Psoas muscle (tissue), 8 donors: ENCODE measurements around the gene DEGS2. TPM values are rescaled to one million over a fixed set of nuclear protein-coding genes. Genes with fewer than 3 reads are reported as not detected.

Experiments
- ATAC-seq, 4 donors: fragments of 200-7000 bp; cut with Tn5 transposase; one replicate each; pipeline ENCODE4 v1.9.1; 2020; ENCODE audit warnings: moderate library complexity in 3 of 4, mild to moderate bottlenecking in 2 of 4
- DNase-seq, 2 donors: peaks; one replicate each; pipeline ENCODE4 v3.0.0-alpha.2; 2020
- H3K27ac ChIP-seq: fragments of 200-600 bp; one replicate; pipeline ENCODE4 v1.8.0; 2022
- H3K27me3 ChIP-seq, 3 donors: fragments of 200-600 bp in 1 of 3; one replicate each; pipeline versions ENCODE4 v1.6.1 to v1.8.0; 2013 to 2022; ENCODE audit warnings: low read length in 2 of 3, mild to moderate bottlenecking in 2 of 3, moderate library complexity in 1 of 3; ENCODE audit not compliant: insufficient read depth in 3 of 3
- H3K36me3 ChIP-seq, 2 donors: fragments of 200-600 bp in 1 of 2; one replicate each; pipeline versions ENCODE4 v1.6.1 to v1.8.0; 2013 to 2022; ENCODE audit warnings: low read depth in 1 of 2, mild to moderate bottlenecking in 1 of 2, moderate library complexity in 1 of 2; ENCODE audit not compliant: insufficient read depth in 1 of 2
- H3K4me1 ChIP-seq: fragments of 200-600 bp; one replicate; pipeline ENCODE4 v1.8.0; 2022
- H3K4me3 ChIP-seq: fragments of 200-600 bp; one replicate; pipeline ENCODE4 v1.8.0; 2022; ENCODE audit warnings: mild to moderate bottlenecking
- H3K9me3 ChIP-seq: fragments of 200-600 bp; one replicate; pipeline ENCODE4 v1.8.0; 2022
- CTCF ChIP-seq: fragments of 200-600 bp; IDR thresholded peaks from one replicate; pipeline ENCODE4 v1.8.0; 2022; ENCODE audit warnings: antibody characterized with exemption
- WGBS, 3 donors: extraction: QIAGEN DNeasy Blood & Tissue Kit; methylation state at CpG; one replicate each; pipeline versions ENCODE4 v1.1.6 to v1.1.7; 2013; 5-methylcytosine and 5-hydroxymethylcytosine counted together
- intact Hi-C, 2 donors: fragments of 100-400 bp; cut with DNase I; formaldehyde crosslinking; loops; one replicate each; pipeline versions ENCODE4 v1.11.0 to v1.14.2; 2022
- polyA plus RNA-seq, 3 donors: library from polyadenylated mRNA; stranded (reverse); fragments of 200-250 nt; gene quantifications; one replicate each; pipeline ENCODE4 v1.2.3, GENCODE V29; 2013
- total RNA-seq, 4 donors: library from RNA; stranded (reverse); fragmentation: NEBNext Ultra II Directional in 2 of 4; extraction: Animal tissue kit (Norgen Biotek cat#: 25700) in 2 of 4; gene quantifications; one replicate each; pipeline versions ENCODE4 v1.2.1 to v1.2.4, GENCODE V29; 2021 to 2023
- donor health status: healthy with polysubstance abuse.
- donor health status: DM: no; HTN: no; CAD: no; lungs with moderate emphysema.
- donor health status: Bipolar disorder and iron deficiency.
- donor health status: healthy.
- donor health status: DM: yes; HTN: yes; CAD: no.
- donor health status: DM: no; HTN: no; CAD: no.
- donor health status: DM: no; HTN: no; CAD: no.
- donor health status: DM: yes; HTN: yes; CAD: no.

DEGS2 gene
- total and polyA plus RNA-seq, 7 donors, result 0.04 to 0.39 (median 0.24) TPM; not detected in 3

GRCh38 chr14:100168506-100168905, 9.1 kb upstream of the DEGS2 start:
- no peak for ATAC-seq
- intact Hi-C loops, result no loop called here
- Histone ChIP-seq H3K4me3 (no peak overlapping the region), H3K4me1 (peaks cover 4% of the 10 kb centered on the region), H3K9me3 (no peaks in the 10 kb centered on the region), H3K36me3 (no peaks in the 10 kb centered on the region), H3K27ac (no peak overlapping the region), H3K27me3 (peaks cover 0 to 36% (median 5%) of the 10 kb centered on the region in 3 donors)
- TF ChIP-seq CTCF, result no peak
- DNase-seq, result no peak
- WGBS, 3 donors, result 71 to 92% (median 87%) methylated on average over 1 of the region's 1 CpG

GRCh38 chr14:100165831-100166440, 6.5 kb upstream of the DEGS2 start:
- Histone ChIP-seq H3K27me3 (peaks cover 0 to 25% (median 3%) of the 10 kb centered on the region in 3 donors), H3K4me1 (peaks cover 4% of the 10 kb centered on the region), H3K4me3 (no peak overlapping the region), H3K9me3 (no peaks in the 10 kb centered on the region), H3K27ac (no peak overlapping the region), H3K36me3 (no peaks in the 10 kb centered on the region)
- WGBS, 3 donors, result 24 to 48% (median 31%) methylated on average over 4 to 16 of the region's 16 CpGs
- ATAC-seq, result no peak
- DNase-seq, result no peak
- no peak for TF ChIP-seq CTCF
- intact Hi-C loops, result no loop called here

GRCh38 chr14:100165376-100165775, 5.9 kb upstream of the DEGS2 start:
- TF ChIP-seq CTCF, result no peak

DNA sequence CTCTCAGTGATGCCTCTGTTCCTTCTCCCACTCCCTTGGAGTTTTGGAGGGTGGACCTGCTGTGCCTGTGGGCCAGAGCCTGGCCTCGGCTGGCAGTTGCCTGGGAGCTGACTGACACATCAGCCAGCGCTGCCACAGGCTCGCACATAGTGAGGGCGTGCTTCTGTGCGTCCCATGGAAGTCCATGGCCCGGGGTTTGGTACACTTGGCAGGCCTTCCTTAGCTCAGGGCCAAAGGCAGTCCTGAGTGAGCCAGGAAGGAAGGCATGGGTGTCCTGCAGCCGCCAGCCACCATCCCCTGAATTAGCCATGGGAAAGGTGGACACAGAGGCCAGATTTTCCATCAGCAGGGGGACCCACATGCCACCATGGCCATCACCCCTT, 1.1 kb upstream of the DEGS2 start:
- Histone ChIP-seq H3K9me3 (no peaks in the 10 kb centered on the region), H3K36me3 (no peaks in the 10 kb centered on the region), H3K27me3 (peaks cover 0 to 45% (median 20%) of the 10 kb centered on the region in 3 donors), H3K4me3 (no peak overlapping the region), H3K27ac (no peak overlapping the region), H3K4me1 (peaks cover 9% of the 10 kb centered on the region)
- 57 to 68% (median 57%) methylated on average over 7 of the region's 7 CpGs for WGBS, 3 donors
- intact Hi-C loops, result no loop called here
- DNase-seq (no peak), ATAC-seq (no peak)
- TF ChIP-seq CTCF, result no peak

More at GRCh38 chr14:100165376-100165775, 5.9 kb upstream of the DEGS2 start:
- Histone ChIP-seq H3K4me3 (no peak overlapping the region), H3K9me3 (no peaks in the 10 kb centered on the region), H3K27ac (no peak overlapping the region), H3K27me3 (peaks cover 0 to 27% (median 7%) of the 10 kb centered on the region in 3 donors), H3K4me1 (peaks cover 4% of the 10 kb centered on the region), H3K36me3 (no peaks in the 10 kb centered on the region)
- DNase-seq (no peak), ATAC-seq (no peak)
- intact Hi-C loops, result no loop called here
- 49 to 58% (median 51%) methylated on average over 27 of the region's 27 CpGs for WGBS, 3 donors
